ENCODE measurements around the gene COX15. TPM values are rescaled to one million over a fixed set of nuclear protein-coding genes. Genes with fewer than 3 reads are reported as not detected.

COX15 gene
- total RNA-seq, 2 experiments from 2014 or later = 18.5 to 55.2 TPM

- no peak for DNase-seq (ENCODE audit: low spot score)
These were observed 33.3 kb downstream of the COX15 start for GRCh38 chr10:99698504-99699080.

GRCh38 chr10:99695761-99696160 lies 36.2 kb downstream of the COX15 start:
- no peaks in the 10 kb centered on the region for H3K9me3 ChIP-seq (ENCODE audit: low read length)
- no peak for DNase-seq (ENCODE audit: low spot score)
- H3K79me2 ChIP-seq (ENCODE audit: insufficient read depth, low read depth, low read length) = no peaks in the 10 kb centered on the region
- no peaks in the 10 kb centered on the region for H3K4me1 ChIP-seq (ENCODE audit: insufficient read depth, low read length, poor library complexity, severe bottlenecking)
- no peak overlapping the region for H3K4me3 ChIP-seq (ENCODE audit: low read depth, low read length, poor library complexity, severe bottlenecking)
- H3K4me2 ChIP-seq (ENCODE audit: low read length) = no peak overlapping the region
- intact Hi-C loops (cut with micrococcal nuclease; ENCODE audit: unreplicated experiment) = no loop called here
- no peak for TF ChIP-seq EZH2phosphoT487 (IDR thresholded peaks at IDR 0.05; ENCODE audit: borderline replicate concordance, low read depth, low read length)
- TF ChIP-seq CTCF (conservative IDR thresholded peaks at IDR 0.05; ENCODE audit: low read length) = no peak
- BruUV-seq (replicated peaks) = no TSS peak
- H3K27ac ChIP-seq (ENCODE audit: low read depth, low read length, poor library complexity, severe bottlenecking) = no peak overlapping the region
- H2AFZ ChIP-seq (ENCODE audit: low read length) = no peak overlapping the region
- no peaks in the 10 kb centered on the region for H3K9me2 ChIP-seq (ENCODE audit: insufficient read depth, low read length)
- POLR2A ChIA-PET = no interaction called here
- no peaks in the 10 kb centered on the region for H3K36me3 ChIP-seq (ENCODE audit: insufficient read depth, low read length)
- CTCF ChIA-PET (ENCODE audit: unreplicated experiment) = no interaction called here
- no peaks in the 10 kb centered on the region for H4K20me1 ChIP-seq (ENCODE audit: insufficient read depth, low read length)

More at GRCh38 chr10:99698504-99699080, 33.3 kb downstream of the COX15 start:
- TF ChIP-seq CTCF (conservative IDR thresholded peaks at IDR 0.05; ENCODE audit: low read length) = peak; percentile 55
- TF ChIP-seq EZH2phosphoT487 (IDR thresholded peaks at IDR 0.05; ENCODE audit: borderline replicate concordance, low read depth, low read length) = no peak
- Histone ChIP-seq H3K9me3 (ENCODE audit: low read length) (no peaks in the 10 kb centered on the region), H2AFZ (ENCODE audit: low read length) (no peak overlapping the region), H3K4me2 (ENCODE audit: low read length) (no peak overlapping the region), H3K27ac (ENCODE audit: low read depth, low read length, poor library complexity, severe bottlenecking) (no peak overlapping the region), H4K20me1 (ENCODE audit: insufficient read depth, low read length) (no peaks in the 10 kb centered on the region), H3K79me2 (ENCODE audit: insufficient read depth, low read depth, low read length) (no peaks in the 10 kb centered on the region), H3K4me1 (ENCODE audit: insufficient read depth, low read length, poor library complexity, severe bottlenecking) (no peaks in the 10 kb centered on the region), H3K9me2 (ENCODE audit: insufficient read depth, low read length) (no peaks in the 10 kb centered on the region), H3K4me3 (ENCODE audit: low read depth, low read length, poor library complexity, severe bottlenecking) (no peak overlapping the region), H3K36me3 (ENCODE audit: insufficient read depth, low read length) (no peaks in the 10 kb centered on the region)
- no TSS peak for BruUV-seq (replicated peaks)
- ChIA-PET POLR2A (interaction anchor here (0.6 kb wide), 1 partner anchor 12 kb away, joined by 3 read pairs; no protein-coding TSS in a partner anchor), CTCF (ENCODE audit: unreplicated experiment) (no interaction called here)
- intact Hi-C loops (cut with micrococcal nuclease; ENCODE audit: unreplicated experiment) = no loop called here

- Histone ChIP-seq H3K4me3 (ENCODE audit: low read depth, low read length, poor library complexity, severe bottlenecking) (no peak overlapping the region), H3K9me2 (ENCODE audit: insufficient read depth, low read length) (no peaks in the 10 kb centered on the region), H2AFZ (ENCODE audit: low read length) (no peak overlapping the region), H3K4me2 (ENCODE audit: low read length) (no peak overlapping the region), H3K79me2 (ENCODE audit: insufficient read depth, low read depth, low read length) (no peaks in the 10 kb centered on the region), H4K20me1 (ENCODE audit: insufficient read depth, low read length) (no peaks in the 10 kb centered on the region), H3K36me3 (ENCODE audit: insufficient read depth, low read length) (no peaks in the 10 kb centered on the region), H3K27ac (ENCODE audit: low read depth, low read length, poor library complexity, severe bottlenecking) (no peak overlapping the region), H3K9me3 (ENCODE audit: low read length) (no peaks in the 10 kb centered on the region), H3K4me1 (ENCODE audit: insufficient read depth, low read length, poor library complexity, severe bottlenecking) (no peaks in the 10 kb centered on the region)
- no TSS peak for BruUV-seq (replicated peaks)
- CTCF ChIA-PET (ENCODE audit: unreplicated experiment) = no interaction called here
- no peak for TF ChIP-seq CTCF (conservative IDR thresholded peaks at IDR 0.05; ENCODE audit: low read length)
- no peak for TF ChIP-seq EZH2phosphoT487 (IDR thresholded peaks at IDR 0.05; ENCODE audit: borderline replicate concordance, low read depth, low read length)
- no peak for DNase-seq (ENCODE audit: low spot score)
- POLR2A ChIA-PET = no interaction called here
- intact Hi-C loops (cut with micrococcal nuclease; ENCODE audit: unreplicated experiment) = no loop called here
These were observed 37.9 kb downstream of the COX15 start for GRCh38 chr10:99693933-99694583.

Measured in OCI-LY7 (cell line).